ENCODE measurements around the gene PPM1H.

The PPM1H gene

DNA sequence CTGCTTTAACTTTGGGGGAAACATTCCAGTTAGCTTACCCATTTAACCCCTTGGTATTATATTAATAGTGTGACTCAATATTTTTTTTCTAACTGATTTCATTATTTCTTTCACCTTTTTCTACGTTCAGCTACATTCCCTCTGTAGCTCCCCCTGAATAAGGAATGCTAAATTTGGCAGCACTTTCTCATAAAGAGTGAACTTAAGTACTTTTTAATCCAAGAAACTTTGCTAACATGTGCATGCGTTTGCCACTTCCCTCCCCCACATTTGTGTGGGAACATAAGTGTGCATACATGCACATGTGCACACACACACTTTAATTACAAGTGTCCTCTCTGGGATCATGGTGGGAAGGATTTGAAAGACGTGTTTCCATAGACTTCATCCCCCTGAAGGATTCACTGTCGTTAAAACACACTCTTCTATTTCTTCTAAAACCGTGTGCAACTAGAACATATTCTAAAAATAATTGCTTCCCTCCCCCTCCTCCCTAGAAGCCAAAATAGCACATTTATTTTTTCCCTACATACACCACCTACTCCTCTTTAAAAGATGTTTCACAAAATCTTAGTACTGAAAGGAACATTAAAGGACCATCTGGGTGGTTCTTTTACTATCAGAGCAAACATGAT lies 142.6 kb downstream of the PPM1H start:
- DNase-seq = no peak

DNA sequence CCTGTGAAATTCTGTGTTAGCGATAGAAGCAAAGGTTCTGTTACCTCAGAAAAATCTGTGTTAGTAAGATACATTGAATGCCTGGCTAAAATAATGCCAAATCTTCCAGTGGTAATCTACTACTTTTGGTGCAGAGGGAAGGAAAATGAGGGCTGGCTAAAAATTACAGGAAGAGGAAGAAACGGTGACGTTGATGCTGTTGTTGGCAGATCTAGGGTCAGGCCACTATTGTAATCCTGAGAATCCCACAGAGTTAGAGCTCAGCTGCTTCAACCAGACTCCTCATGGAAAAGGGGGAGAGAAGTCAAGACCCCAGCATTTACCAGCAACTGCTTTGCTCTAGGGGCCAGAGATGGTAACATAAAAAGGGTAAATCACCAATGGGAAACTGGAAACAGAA lies 145.1 kb downstream of the PPM1H start:
- no peak for DNase-seq

DNA sequence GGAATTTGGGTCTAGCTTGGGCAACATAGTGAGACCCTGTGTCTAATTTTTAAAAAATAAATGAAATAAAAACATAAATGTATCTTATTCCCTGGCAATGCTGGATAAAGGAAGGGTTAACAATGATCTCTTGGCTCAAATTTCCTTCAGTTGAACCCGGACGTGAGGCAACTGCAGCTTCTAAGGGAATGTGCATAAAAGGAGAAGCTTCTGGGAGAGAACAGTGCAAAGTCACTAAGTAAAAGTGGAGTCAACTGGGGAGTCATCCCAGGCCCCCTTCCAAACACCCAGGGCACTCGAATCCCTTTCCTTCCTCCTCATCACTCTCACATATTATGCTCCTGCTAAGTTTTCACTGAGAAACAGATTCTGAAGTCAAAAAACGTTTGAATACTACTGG lies 147.3 kb downstream of the PPM1H start:
- DNase-seq = no peak

DNA sequence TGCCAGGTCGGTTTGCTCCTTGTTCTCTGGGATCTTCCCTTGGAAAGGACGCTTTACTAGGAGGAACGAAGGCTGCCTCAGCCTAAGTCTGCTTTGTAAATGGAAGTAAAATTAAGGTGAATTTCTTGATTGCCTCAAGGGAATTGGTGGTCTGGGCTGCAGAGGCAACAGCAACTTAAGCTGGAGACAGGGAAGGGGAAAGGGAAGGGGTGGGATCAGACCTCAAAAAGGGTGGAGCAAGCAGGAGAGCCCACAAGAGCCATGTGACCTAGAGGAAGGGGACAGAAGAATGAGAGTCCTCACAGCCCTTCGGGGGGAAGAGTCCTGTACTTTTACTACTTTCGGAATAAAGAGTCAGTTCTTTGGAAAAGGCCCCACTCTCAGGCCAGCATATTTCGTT lies 147.9 kb downstream of the PPM1H start:
- no peak for DNase-seq

DNA sequence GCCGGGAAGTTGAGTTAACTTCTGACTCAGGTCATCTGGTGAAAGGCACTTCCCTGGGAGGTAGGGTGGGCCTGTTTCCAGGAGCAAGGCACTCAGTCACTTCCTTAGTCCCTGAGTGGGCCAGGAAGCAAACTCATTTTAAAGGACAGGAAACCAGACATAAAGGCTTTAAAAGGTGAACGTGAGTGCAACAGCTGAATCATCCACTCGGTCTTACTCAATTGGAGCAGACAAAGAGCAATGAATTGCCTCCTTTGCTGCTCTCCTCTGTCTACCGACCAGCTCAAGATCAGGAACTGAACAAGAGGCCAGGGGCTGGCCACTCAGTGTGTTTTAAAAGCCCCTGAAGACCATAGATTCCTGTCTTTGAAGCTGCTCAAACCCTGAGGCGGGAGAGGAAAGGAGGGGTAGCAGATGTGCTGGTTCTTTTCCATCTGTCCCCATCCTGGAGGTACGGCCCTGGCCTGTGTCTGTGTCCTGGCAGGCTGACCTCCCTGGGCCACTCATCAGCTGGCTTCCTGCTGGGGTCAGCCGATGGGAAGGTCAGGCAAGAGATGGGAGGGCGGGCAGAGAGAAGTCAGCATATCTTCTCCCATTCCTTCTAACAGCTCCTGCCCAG lies 148.9 kb downstream of the PPM1H start:
- DNase-seq = no peak

DNA sequence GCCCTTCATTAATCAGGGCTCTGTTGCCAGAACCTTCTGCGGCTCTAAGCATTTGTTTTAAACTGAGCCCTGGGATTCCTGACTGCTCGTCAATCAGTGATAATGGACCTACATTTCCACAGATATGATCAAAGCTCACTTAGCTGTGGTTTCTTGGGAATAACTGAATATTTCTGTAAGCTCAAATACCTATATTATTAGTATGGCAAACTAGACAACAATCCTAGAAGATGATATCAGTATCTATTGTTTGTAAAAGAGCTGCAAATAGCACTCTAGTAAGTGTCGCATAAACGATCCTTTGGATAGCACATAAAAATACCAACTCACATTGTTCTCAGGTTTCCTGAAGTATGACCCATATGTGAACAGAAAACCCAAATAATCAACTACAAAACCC lies 150.4 kb downstream of the PPM1H start:
- no peak for DNase-seq

DNA sequence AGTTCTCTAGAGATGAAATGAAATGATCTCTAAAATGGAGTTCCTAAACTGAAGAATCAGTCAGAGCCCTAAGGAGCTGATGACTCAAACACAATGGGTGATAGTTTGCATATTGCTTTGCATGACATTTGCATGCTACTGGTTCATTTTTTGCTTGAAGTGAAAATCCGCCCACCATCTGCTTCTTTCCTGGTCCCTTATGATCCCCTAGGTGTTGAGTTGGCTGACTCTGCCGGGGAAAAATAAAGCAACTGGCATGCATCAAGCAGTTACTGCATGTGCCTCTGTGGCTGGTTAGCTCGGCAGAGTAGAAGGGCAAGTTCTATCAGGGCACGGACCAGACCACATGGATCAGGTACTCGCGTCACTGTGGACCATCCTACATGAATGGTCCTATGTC lies 151.1 kb downstream of the PPM1H start:
- no peak for DNase-seq

DNA sequence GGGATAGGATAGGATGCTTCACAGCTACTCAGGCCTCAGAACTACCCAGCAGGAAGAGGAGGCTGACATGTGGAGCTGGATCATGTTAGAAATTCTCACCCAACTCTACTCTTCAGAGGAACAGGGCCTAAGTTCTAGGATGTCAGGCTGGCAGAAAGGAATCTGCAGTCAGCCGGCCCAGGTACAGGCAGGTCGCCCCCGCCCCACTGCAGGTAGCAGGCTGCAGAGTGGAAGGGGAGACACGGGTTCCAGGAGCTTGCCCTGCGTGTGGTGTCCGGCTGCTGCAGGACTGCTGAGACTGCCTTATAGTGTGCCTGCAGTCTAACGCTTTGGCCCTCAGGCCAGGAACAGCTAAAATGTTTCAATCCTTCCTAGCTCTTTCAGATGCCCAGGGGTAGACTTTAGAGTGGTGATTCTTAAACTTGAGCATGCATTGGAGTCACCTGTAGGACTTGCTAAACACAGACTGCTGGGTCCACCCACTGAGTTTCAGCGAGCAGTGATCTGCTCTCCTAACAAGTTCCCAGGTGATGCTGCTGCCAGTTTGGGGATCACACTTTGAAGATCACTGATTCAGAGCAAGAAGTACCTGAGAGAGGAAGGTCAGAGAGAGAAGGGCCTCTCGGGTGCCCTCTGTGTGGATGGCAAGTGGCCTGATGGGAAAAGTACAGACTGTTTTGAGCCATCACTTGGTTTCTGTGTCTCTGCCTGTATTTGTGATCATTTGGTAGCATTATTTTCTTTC lies 153.6 kb downstream of the PPM1H start:
- no peak for DNase-seq

DNA sequence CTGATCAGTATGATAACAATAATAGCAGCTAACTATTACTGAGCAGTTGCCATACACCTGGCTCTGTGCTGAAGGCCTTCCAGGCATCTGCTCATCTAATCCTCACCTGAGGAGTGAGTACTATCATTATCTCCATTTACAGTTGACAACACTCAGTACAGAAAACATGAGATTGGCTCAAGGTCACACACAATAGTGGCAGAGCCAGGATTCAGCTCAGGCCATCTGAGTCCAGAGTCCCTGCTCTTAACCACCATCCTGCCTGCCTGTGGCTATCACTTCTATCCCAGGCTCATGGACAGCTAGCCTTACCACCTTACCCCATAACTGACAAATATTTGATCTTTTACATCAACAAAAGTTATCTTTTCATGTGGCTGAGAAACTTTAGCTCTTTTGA lies 155.5 kb downstream of the PPM1H start:
- DNase-seq = no peak

DNA sequence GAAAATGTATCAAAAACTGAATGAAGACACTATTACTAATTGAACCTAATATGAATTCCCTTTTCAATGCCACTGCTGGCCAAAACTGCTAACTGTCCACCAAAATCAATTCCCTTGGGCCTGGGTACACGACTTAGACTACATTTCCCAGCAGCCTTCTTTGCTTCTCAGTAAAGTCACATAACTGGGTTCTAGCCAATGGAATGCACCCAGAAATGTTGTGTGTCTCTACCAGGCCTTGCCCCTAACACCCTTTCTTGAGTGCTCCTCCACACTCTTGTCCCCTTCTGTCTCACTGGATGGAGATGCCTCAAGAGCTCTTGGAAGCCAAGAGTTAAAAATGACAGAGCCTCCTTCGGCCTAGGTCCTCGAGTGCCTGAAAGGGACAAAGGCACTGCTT lies 156.8 kb downstream of the PPM1H start:
- DNase-seq = no peak

DNA sequence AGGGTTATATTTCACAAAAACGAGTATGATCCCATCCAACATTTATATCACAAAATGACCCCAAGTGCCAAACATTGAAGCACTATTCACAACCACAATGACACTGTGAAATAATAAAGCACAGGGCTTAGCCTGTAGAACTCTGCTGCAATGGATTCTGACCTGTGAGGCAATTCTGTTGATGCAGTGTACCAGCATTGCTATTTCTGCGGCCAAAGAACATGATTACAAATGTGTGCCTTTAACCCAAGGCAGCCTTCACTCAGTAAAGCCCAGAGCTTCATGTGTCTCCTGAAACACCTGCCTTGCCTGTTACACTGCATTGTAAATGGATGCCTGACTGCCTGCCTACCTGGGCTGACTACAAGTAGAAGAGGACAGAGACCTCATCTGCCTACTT lies 158.0 kb downstream of the PPM1H start:
- DNase-seq = no peak

DNA sequence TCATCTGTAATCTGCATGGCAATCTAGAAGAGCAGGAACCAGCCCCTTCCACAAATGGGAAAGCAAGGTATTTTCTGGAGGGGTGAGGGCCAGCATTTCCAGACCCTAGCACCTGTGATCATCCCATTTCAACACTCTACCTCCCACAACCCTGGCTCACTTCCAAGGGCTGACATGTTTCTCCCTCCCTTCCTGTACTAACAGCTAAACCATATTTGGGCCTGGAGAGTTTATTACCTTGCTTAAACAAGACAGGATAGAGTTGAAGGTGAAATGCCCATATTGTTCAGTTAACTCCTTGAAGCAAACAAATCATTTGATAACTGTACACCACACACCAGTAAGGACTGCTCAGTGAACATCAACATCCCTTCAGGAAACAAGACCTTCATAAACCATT lies 158.4 kb downstream of the PPM1H start:
- no peak for DNase-seq

DNA sequence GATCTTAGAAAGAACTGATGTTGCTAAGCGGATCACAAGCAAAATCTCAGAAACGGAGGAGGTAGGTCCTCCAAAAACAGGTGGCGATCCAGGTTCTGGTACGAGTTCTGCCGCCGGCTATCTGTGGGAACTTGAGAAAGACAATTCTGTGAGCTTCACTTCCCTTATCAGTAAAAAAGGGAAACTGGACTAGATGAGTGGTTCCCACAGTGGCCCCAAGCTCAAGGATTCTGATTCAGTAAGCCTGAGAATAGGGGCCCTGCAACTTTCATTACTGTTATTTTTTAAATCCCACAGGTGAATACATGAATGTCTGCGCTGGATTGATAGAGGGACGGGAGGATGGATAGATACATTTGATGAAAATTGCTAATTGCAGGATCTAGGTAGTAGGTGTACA lies 160.2 kb downstream of the PPM1H start:
- DNase-seq = no peak

DNA sequence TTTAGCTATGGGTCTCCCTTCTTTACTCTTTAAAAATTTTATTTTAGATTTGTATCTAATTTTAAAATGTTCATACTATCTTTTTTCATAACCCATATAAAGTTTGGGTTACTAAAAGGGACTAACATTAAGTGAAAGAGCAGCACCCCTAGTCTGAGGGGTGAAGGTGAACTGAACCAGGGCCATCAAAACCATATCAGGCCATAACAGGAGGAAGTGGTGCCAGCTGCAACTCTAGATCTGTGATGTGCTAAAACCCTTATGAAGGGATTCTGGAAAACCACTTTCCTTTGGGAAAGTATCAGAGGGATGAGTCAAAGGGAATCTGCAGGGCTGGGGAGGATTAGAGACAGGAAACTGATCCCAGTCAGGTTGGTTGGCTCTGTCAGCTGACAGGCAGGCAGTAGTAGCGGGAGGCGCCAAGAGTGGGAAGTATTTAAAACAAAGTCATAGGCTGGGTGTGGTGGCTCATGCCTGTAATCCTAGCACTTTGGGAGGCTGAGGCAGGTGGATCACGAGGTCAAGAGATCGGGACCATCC lies 162.5 kb downstream of the PPM1H start:
- no peak for DNase-seq

DNA sequence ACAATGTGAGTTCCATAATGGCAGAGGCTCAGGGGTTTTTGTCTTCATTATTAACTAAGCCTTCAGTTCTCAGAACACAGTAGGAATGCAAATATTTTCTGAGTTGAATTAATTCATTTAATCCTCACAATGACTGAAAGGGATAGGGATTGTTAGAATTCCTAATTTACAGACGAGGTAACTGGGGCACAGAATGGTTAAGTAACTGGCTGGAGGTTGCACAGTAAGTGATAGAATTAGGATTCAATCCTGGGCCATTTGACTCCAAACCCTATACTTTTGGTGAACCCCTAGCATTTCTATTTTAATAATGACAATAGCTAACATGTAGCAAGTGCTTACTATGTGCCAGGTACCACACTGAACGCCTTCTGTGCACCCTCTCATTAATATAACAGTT lies 163.1 kb downstream of the PPM1H start:
- no peak for DNase-seq

DNA sequence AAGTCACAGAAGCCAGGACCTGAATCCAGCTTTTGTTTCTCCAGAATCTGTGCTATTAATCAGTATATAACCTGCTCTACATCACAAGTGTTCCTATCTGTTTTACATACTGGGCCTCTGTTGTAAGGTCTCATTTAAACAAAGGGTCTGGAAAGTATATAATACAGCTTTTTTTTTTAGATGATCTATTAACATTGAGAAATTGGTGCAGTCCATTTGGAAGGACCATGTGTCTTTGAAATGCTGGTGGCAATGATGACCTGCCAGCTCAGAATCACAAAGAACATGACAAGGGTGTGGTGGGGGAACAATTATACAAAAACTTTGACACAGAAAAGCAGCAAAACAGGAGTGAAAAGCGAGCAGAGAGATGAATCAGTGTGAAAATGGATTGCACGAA lies 164.6 kb downstream of the PPM1H start:
- no peak for DNase-seq

DNA sequence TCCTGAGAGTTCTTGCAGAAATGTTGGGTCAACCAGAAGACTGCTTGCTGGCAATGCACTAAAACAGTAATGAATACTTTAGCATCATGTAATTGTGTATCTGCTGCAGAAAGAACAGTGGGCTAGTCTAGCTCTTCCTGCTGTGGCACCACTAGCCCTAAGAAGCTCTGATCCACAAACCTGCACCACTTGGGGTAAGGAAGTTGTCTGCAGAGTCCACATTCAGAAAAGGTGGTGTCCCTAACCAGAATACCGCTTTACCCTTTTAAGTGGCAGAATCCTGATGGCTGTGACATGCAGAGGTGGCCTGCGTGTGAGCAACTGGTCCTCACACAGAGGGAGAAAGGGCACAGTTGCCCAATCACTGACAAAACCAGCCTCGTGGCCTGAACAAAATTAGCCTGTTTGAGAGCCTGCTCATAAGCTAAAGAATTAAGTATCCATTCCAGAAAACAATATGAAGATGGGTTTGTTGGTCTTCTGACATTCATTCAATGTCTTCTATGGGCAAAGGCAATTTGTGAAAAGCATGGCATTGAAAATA lies 165.8 kb downstream of the PPM1H start:
- DNase-seq = no peak

DNA sequence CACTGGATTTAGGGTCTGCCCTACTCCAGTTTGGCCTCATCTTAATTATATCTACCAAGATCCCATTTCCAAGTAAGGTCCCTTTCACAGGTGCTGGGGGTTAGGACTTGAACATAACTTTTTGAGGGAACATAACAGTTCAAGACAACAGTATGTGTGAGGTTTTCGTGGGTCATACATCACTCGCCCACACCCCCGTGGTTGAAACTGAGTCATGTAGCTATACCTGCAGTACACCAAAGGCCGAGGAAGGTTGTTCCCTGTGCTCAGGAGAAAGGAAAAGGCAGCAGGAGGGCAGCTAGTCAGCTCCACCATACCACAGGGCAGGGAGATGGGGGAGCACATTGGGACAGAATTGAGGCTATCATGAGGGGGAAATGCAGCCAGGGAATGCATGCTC lies 167.0 kb downstream of the PPM1H start:
- no peak for DNase-seq

DNA sequence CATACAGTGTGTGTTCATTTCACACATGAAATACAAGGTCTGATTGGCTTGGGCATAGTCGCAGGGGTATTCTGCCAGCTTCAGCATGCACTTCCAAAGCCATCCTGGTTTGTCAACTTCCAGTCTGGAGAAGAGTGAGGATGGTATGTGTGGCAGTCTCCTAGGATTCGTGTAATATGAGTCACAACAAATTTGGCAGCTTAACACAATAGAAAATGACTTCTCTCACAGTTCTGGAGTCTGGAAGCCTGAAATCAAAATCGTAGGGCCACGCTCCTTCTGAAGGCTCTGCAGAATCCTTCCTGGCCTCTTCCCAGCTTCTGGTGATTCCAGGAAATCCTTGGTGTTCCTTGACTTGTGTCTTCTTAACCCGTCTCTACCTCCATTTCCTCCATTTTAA lies 167.5 kb downstream of the PPM1H start:
- no peak for DNase-seq

DNA sequence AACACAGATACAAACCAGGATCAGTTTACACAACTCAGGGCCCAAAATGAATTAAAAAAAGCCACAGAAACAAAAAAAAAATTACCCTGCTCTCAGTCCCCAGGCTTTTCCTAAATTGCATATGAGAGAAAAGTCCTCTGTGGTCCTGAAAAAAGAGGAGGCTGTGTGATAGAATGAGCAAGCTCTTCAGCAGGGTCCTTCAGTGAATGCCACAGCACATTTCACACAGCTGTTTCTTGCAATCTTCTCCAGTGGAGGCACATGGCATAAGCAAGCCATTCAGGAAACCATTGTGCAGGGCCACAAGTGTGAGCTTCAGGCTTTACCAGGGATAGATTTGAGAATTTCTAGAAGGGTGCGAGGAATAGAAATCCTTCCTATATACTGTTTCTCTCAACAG lies 168.5 kb downstream of the PPM1H start:
- DNase-seq = no peak

DNA sequence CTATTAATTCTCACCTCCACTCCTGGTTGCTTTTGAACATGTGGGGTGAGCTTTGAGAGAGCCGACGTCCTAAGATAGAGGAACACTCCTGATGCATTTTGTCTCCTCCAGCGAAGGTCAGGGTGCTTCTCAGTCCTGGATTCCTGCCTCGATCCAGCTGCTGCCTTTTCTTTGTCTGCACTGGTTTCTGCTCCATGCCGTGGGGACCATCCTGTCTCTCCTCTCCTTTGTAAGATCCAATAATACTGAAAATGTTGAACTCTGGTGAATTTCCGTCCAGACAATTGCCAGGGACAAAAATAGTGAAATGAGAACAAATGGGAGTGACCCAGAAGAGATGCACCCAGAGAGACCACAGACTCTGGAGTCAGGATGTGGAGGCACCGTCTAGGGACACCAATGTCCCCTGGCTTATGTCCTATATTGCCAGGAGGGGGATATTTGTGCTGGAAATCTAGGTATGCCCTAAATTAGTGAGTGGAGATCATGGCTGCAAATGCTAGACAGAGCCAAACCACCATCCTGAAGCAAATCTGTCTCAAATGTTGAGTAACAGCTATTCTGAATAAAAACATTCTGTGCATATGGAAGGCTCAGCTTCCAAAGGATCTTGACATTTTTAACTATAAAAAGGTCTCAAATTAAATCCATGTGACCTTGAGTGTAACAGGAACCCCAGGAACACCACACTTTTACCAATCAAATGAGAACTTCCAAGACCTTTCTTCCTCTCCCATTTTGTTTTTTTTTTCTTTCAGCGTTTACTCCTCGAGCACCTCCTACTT lies 170.9 kb downstream of the PPM1H start:
- DNase-seq = no peak

DNA sequence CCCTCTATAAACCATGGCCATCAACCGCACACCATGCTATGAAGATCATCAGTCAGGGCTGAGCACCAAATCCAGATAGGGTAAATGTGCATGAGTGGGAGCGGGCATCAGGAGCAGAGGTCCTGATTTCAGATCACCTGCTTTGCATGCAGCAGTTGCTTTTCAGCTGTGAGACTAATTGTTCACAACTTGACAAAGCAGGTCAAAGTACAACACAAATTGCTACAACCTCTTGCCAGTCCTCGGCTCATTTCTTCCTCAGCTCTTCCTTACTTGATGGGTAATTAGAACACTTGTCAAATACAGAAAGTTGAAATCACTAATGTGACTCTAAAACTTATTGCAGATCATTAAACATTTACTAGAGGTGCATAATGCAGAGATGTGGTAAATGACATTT lies 171.6 kb downstream of the PPM1H start:
- no peak for DNase-seq

DNA sequence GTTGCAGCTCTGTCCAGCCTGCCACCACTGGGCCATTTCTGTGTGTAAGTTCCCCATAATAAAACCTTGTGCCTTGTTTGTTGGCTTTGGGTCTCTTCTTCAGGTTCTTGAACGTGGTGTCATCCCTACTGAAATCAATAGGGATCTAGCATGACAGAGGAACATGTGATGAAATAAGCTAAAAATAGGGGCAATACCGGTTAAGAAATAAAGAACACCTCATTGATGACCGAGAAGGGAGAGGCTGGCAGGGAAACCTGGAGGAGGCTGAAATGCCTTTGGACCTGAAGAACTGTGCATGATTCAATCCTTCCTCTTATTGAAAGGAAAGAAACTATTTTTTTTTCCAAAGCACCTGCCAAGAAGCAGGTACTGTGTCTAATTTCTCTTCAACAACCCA lies 172.3 kb downstream of the PPM1H start:
- DNase-seq = no peak

Measured in NCI-H1436 treated with DMSO at 0.1 percent for 48 hours (cell line).